ENCODE data around the gene BNC2.

The BNC2 gene

GRCh38 chr9:16627967-16628366, 242.5 kb downstream of the BNC2 start:
- DNase-seq (ENCODE audit: low read depth): peak; percentile 95

GRCh38 chr9:16627521-16627920, 242.9 kb downstream of the BNC2 start:
- DNase-seq (ENCODE audit: low read depth): no peak

GRCh38 chr9:16626577-16627130, 243.8 kb downstream of the BNC2 start:
- DNase-seq (ENCODE audit: low read depth): peak; percentile 55

GRCh38 chr9:16625811-16626210, 244.7 kb downstream of the BNC2 start:
- DNase-seq (ENCODE audit: low read depth): no peak

- DNase-seq (ENCODE audit: low read depth): no peak
Observed at GRCh38 chr9:16625161-16625631, 245.3 kb downstream of the BNC2 start.

GRCh38 chr9:16624744-16625117, 245.7 kb downstream of the BNC2 start:
- DNase-seq (ENCODE audit: low read depth): no peak

- no peak for DNase-seq (ENCODE audit: low read depth)
Observed at GRCh38 chr9:16623989-16624743, 246.3 kb downstream of the BNC2 start.

- no peak for DNase-seq (ENCODE audit: low read depth)
Observed at GRCh38 chr9:16622541-16622940, 247.9 kb downstream of the BNC2 start.

- DNase-seq (ENCODE audit: low read depth): no peak
Observed at GRCh38 chr9:16619914-16620520, 250.5 kb downstream of the BNC2 start.

- DNase-seq (ENCODE audit: low read depth): no peak
Observed at GRCh38 chr9:16619402-16619801, 251.1 kb downstream of the BNC2 start.

GRCh38 chr9:16618524-16618923, 251.9 kb downstream of the BNC2 start:
- no peak for DNase-seq (ENCODE audit: low read depth)

- DNase-seq (ENCODE audit: low read depth): no peak
Observed at GRCh38 chr9:16616686-16617085, 253.8 kb downstream of the BNC2 start.

GRCh38 chr9:16615451-16615850, 255.0 kb downstream of the BNC2 start:
- no peak for DNase-seq (ENCODE audit: low read depth)

- DNase-seq (ENCODE audit: low read depth): no peak
Observed at GRCh38 chr9:16613605-16614004, 256.9 kb downstream of the BNC2 start.

- DNase-seq (ENCODE audit: low read depth): no peak
Observed at GRCh38 chr9:16613051-16613450, 257.4 kb downstream of the BNC2 start.

GRCh38 chr9:16612627-16613026, 257.8 kb downstream of the BNC2 start:
- no peak for DNase-seq (ENCODE audit: low read depth)

- DNase-seq (ENCODE audit: low read depth): no peak
Observed at GRCh38 chr9:16611983-16612382, 258.5 kb downstream of the BNC2 start.

GRCh38 chr9:16611001-16611400, 259.5 kb downstream of the BNC2 start:
- no peak for DNase-seq (ENCODE audit: low read depth)

- no peak for DNase-seq (ENCODE audit: low read depth)
Observed at GRCh38 chr9:16610538-16610937, 259.9 kb downstream of the BNC2 start.

GRCh38 chr9:16608906-16609305, 261.6 kb downstream of the BNC2 start:
- DNase-seq (ENCODE audit: low read depth): no peak

GRCh38 chr9:16602494-16602893, 268.0 kb downstream of the BNC2 start:
- DNase-seq (ENCODE audit: low read depth): no peak

- no peak for DNase-seq (ENCODE audit: low read depth)
Observed at GRCh38 chr9:16601991-16602390, 268.5 kb downstream of the BNC2 start.

GRCh38 chr9:16598316-16598715, 272.2 kb downstream of the BNC2 start:
- no peak for DNase-seq (ENCODE audit: low read depth)
